ENCODE measurements around the gene C2CD2. TPM values are rescaled to one million over a fixed set of nuclear protein-coding genes. Genes with fewer than 3 reads are reported as not detected.

The C2CD2 gene
- total RNA-seq, 2 experiments from 2014 or later = 4.5 to 5.9 TPM

DNA sequence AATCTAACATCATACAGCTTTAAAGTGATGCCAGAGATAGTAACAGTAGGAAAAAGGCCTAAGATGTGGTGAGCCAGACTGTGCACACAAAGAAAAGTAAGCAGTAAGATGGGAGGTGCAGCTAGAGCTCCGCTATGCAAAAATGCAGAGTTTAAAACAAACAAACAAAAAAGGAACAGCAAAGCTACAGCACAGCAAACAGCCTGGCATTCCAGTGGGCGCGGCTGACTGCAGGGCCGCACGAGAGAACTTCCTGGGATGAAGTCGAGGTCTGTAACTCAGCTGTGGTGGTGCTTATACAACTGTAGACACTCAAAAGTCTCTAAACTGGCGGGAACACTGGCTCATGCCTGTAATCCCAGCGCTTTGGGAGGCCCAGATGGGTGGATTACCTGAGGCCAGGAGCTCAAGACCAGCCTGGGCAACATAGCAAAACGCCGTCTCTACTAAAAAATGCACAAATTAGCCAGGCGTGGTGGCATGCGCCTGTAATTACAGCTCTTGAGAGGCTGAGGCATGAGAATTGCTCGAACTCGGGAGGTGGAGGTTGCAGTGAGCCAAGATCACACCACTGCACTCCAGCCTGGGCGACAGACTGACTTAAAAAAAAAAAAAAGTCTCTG lies 104.7 kb downstream of the C2CD2 start:
- ChIA-PET POLR2A (no interaction called here), CTCF (ENCODE audit: unreplicated experiment) (interaction anchor here (0.7 kb wide), 1 partner anchor 11 kb away, joined by 3 read pairs; no protein-coding TSS in a partner anchor)
- Histone ChIP-seq H3K4me2 (ENCODE audit: low read length) (no peak overlapping the region), H3K9me2 (ENCODE audit: insufficient read depth, low read length) (no peaks in the 10 kb centered on the region), H3K79me2 (ENCODE audit: insufficient read depth, low read depth, low read length) (no peaks in the 10 kb centered on the region), H3K4me3 (ENCODE audit: low read depth, low read length, poor library complexity, severe bottlenecking) (no peak overlapping the region), H4K20me1 (ENCODE audit: insufficient read depth, low read length) (no peaks in the 10 kb centered on the region), H3K27ac (ENCODE audit: low read depth, low read length, poor library complexity, severe bottlenecking) (no peak overlapping the region), H3K9me3 (ENCODE audit: low read length) (no peaks in the 10 kb centered on the region), H3K36me3 (ENCODE audit: insufficient read depth, low read length) (peaks cover 73% of the 10 kb centered on the region), H3K4me1 (ENCODE audit: insufficient read depth, low read length, poor library complexity, severe bottlenecking) (peaks cover 18% of the 10 kb centered on the region), H2AFZ (ENCODE audit: low read length) (no peak overlapping the region)
- no peak for DNase-seq (ENCODE audit: low spot score)
- no TSS peak for BruUV-seq (replicated peaks)
- intact Hi-C loops (cut with micrococcal nuclease; ENCODE audit: unreplicated experiment) = no loop called here
- TF ChIP-seq, protein P1, sequence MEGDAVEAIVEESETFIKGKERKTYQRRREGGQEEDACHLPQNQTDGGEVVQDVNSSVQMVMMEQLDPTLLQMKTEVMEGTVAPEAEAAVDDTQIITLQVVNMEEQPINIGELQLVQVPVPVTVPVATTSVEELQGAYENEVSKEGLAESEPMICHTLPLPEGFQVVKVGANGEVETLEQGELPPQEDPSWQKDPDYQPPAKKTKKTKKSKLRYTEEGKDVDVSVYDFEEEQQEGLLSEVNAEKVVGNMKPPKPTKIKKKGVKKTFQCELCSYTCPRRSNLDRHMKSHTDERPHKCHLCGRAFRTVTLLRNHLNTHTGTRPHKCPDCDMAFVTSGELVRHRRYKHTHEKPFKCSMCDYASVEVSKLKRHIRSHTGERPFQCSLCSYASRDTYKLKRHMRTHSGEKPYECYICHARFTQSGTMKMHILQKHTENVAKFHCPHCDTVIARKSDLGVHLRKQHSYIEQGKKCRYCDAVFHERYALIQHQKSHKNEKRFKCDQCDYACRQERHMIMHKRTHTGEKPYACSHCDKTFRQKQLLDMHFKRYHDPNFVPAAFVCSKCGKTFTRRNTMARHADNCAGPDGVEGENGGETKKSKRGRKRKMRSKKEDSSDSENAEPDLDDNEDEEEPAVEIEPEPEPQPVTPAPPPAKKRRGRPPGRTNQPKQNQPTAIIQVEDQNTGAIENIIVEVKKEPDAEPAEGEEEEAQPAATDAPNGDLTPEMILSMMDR (conservative IDR thresholded peaks at IDR 0.05; ENCODE audit: low read length) = no peak
- TF ChIP-seq EZH2phosphoT487 (IDR thresholded peaks at IDR 0.05; ENCODE audit: borderline replicate concordance, low read depth, low read length) = no peak

DNA sequence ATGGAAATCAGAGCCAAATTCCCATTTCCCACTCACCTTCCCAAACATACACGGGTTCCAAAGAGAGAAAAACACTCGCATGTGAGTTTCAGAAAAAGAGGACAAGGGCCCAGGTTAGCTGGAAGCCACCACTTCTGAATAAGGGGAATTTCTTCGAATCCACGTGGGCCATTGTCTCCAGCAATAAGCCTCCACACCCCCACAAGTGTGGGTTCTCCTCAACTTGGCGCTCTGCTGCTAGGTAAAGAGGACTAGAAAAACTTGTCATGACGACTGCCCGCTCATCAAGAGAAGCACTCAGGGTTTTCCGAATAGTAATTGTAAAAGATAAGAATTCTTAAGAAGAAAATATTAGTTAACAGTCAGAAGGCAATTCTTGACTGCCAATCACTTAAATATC lies 105.3 kb downstream of the C2CD2 start:
- POLR2A ChIA-PET = interaction anchor here (0.6 kb wide), 1 partner anchor 12 kb away, joined by 3 read pairs; no protein-coding TSS in a partner anchor
- Histone ChIP-seq H3K9me2 (ENCODE audit: insufficient read depth, low read length) (no peaks in the 10 kb centered on the region), H2AFZ (ENCODE audit: low read length) (no peak overlapping the region), H3K4me2 (ENCODE audit: low read length) (no peak overlapping the region), H3K4me3 (ENCODE audit: low read depth, low read length, poor library complexity, severe bottlenecking) (no peak overlapping the region), H3K27ac (ENCODE audit: low read depth, low read length, poor library complexity, severe bottlenecking) (no peak overlapping the region), H4K20me1 (ENCODE audit: insufficient read depth, low read length) (no peaks in the 10 kb centered on the region), H3K79me2 (ENCODE audit: insufficient read depth, low read depth, low read length) (no peaks in the 10 kb centered on the region), H3K9me3 (ENCODE audit: low read length) (no peaks in the 10 kb centered on the region), H3K4me1 (ENCODE audit: insufficient read depth, low read length, poor library complexity, severe bottlenecking) (peaks cover 24% of the 10 kb centered on the region), H3K36me3 (ENCODE audit: insufficient read depth, low read length) (peaks cover 71% of the 10 kb centered on the region)
- no TSS peak for BruUV-seq (replicated peaks)
- no peak for TF ChIP-seq EZH2phosphoT487 (IDR thresholded peaks at IDR 0.05; ENCODE audit: borderline replicate concordance, low read depth, low read length)
- TF ChIP-seq, protein P1 (conservative IDR thresholded peaks at IDR 0.05; ENCODE audit: low read length) = no peak
- CTCF ChIA-PET (ENCODE audit: unreplicated experiment) = interaction anchor here (0.7 kb wide), 1 partner anchor 11 kb away, joined by 3 read pairs; no protein-coding TSS in a partner anchor
- DNase-seq (ENCODE audit: low spot score) = no peak
- intact Hi-C loops (cut with micrococcal nuclease; ENCODE audit: unreplicated experiment) = no loop called here

DNA sequence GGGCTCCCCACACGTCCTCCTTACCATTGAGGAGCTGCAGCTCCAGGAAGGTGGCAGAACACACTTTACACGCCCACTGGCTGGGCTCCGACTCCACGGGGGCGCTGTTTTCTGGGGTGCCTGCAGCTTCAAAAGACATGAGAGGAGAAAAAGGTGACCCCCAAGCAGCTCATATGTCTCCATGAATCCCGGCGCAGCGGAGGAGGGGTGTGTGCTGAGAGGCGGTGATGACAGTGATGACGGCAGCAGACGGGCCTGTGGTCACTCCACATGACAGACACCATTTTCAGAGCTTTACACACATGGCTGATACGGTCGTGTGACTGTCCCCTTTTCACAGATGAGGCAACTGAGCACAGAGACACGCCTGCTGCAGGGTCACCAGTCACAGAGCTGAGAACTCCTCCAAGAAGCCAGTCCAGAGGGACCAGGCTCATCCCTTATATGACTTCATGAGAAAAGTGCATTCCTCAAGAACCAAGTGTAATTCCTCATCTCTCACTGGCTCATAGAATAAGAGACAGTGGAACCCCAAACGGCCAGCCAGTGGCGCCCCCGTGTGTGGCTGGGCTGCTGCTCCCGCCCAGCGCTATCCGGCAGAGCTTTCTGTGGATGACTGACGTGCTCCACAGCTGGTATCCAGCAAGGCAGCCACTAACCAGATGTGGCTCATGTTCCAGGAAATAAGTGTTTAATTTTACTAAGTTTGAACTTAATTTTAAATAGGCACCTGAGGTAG lies 106.6 kb downstream of the C2CD2 start:
- intact Hi-C loops (cut with micrococcal nuclease; ENCODE audit: unreplicated experiment) = no loop called here
- H3K4me1 ChIP-seq (ENCODE audit: insufficient read depth, low read length, poor library complexity, severe bottlenecking) = peaks cover 25% of the 10 kb centered on the region
- BruUV-seq (replicated peaks) = no TSS peak
- no peak for DNase-seq (ENCODE audit: low spot score)
- no peak overlapping the region for H3K27ac ChIP-seq (ENCODE audit: low read depth, low read length, poor library complexity, severe bottlenecking)
- ChIA-PET POLR2A (no interaction called here), CTCF (ENCODE audit: unreplicated experiment) (no interaction called here)
- no peaks in the 10 kb centered on the region for H4K20me1 ChIP-seq (ENCODE audit: insufficient read depth, low read length)
- no peaks in the 10 kb centered on the region for H3K79me2 ChIP-seq (ENCODE audit: insufficient read depth, low read depth, low read length)
- peaks cover 64% of the 10 kb centered on the region for H3K36me3 ChIP-seq (ENCODE audit: insufficient read depth, low read length)
- H3K9me3 ChIP-seq (ENCODE audit: low read length) = no peaks in the 10 kb centered on the region
- no peak overlapping the region for H3K4me2 ChIP-seq (ENCODE audit: low read length)
- no peak for TF ChIP-seq EZH2phosphoT487 (IDR thresholded peaks at IDR 0.05; ENCODE audit: borderline replicate concordance, low read depth, low read length)
- TF ChIP-seq, protein P1 (conservative IDR thresholded peaks at IDR 0.05; ENCODE audit: low read length) = no peak
- no peak overlapping the region for H3K4me3 ChIP-seq (ENCODE audit: low read depth, low read length, poor library complexity, severe bottlenecking)
- H2AFZ ChIP-seq (ENCODE audit: low read length) = no peak overlapping the region
- H3K9me2 ChIP-seq (ENCODE audit: insufficient read depth, low read length) = no peaks in the 10 kb centered on the region
